HEK293 (cell line): ENCODE results near the gene CCDC77.

Experiments used
- CTCF ChIA-PET: fragments of 350-600 bp; formaldehyde crosslinking; extraction: SDS; loops from one replicate; lab custom pipeline; 2021; ENCODE audit warnings: antibody characterized with exemption; lab: Yijun Ruan, JAX
- POLR2A ChIA-PET: fragments of 300-600 bp; formaldehyde crosslinking; extraction: SDS; loops from one replicate; lab custom pipeline; 2020; ENCODE audit warnings: antibody characterized with exemption, inconsistent platforms; lab: Yijun Ruan, JAX
- H3K27ac ChIP-seq: fragments of 200-500 bp; sonication (Bioruptor generic); 2 replicates; pipeline ENCODE4 v1.5.1; 2014; ENCODE audit warnings: low read depth, low read length, control low read depth, inconsistent platforms; ENCODE audit errors: extremely low read depth
- H3K36me3 ChIP-seq, 2 experiments: fragments of 200-500 bp in 1 of 2; sonication (Bioruptor generic) in 1 of 2; 1 replicate in 1 of 2; 2 replicates in 1 of 2; pipeline ENCODE4 v1.5.1; 2014 to 2017; ENCODE audit warnings: inconsistent platforms in 2 of 2, low read length in 2 of 2; ENCODE audit not compliant: control insufficient read depth in 2 of 2, insufficient read depth in 1 of 2
- H3K4me1 ChIP-seq: fragments of 200-500 bp; sonication (Bioruptor generic); 2 replicates; pipeline ENCODE4 v1.5.1; 2014; ENCODE audit warnings: mild to moderate bottlenecking, low read length, inconsistent platforms; ENCODE audit not compliant: control insufficient read depth, insufficient read depth
- H3K4me3 ChIP-seq: 2 replicates; pipeline ENCODE4 v1.5.1; 2011; ENCODE audit warnings: low read depth, mild to moderate bottlenecking, control low read depth, low read length, moderate library complexity
- H3K9me3 ChIP-seq: fragments of 200-500 bp; sonication (Bioruptor generic); 2 replicates; pipeline ENCODE4 v1.5.1; 2014; ENCODE audit warnings: low read depth, low read length, inconsistent platforms; ENCODE audit not compliant: control insufficient read depth, insufficient read depth
- EGR2 ChIP-seq: fragments of 450-650 bp; formaldehyde crosslinking; IDR thresholded peaks from 2 replicates; pipeline ENCODE4 v1.5.1; 2016; ENCODE audit warnings: low read depth, missing biosample characterization, missing genetic modification characterization
- GLIS1 ChIP-seq: fragments of 450-650 bp; formaldehyde crosslinking; IDR thresholded peaks from 2 replicates; pipeline ENCODE4 v1.5.1; 2016; ENCODE audit warnings: missing biosample characterization, missing genetic modification characterization
- ZIC2 ChIP-seq: fragments of 450-650 bp; formaldehyde crosslinking; IDR thresholded peaks from 2 replicates; pipeline ENCODE4 v1.5.1; 2016; ENCODE audit warnings: missing biosample characterization, missing genetic modification characterization
- ZNF2 ChIP-seq: fragments of 450-650 bp; formaldehyde crosslinking; IDR thresholded peaks from 2 replicates; pipeline ENCODE4 v1.5.1; 2016; ENCODE audit warnings: missing biosample characterization, missing genetic modification characterization
- ZNF335 ChIP-seq: fragments of 450-650 bp; formaldehyde crosslinking; conservative IDR thresholded peaks from 2 replicates; pipeline ENCODE4 v1.5.1; 2016; ENCODE audit warnings: missing biosample characterization, missing genetic modification characterization
- ZNF37A ChIP-seq: fragments of 450-650 bp; IDR thresholded peaks from 2 replicates; pipeline ENCODE4 v1.5.1; 2018; ENCODE audit warnings: missing biosample characterization, missing genetic modification characterization
- ZNF391 ChIP-seq: fragments of 450-650 bp; formaldehyde crosslinking; IDR thresholded peaks from 2 replicates; pipeline ENCODE4 v1.5.1; 2016; ENCODE audit warnings: low read depth, missing biosample characterization, missing genetic modification characterization, borderline replicate concordance
- ZNF660 ChIP-seq: fragments of 450-650 bp; IDR thresholded peaks from 2 replicates; pipeline ENCODE4 v1.5.1; 2018; ENCODE audit warnings: missing biosample characterization, mild to moderate bottlenecking, missing genetic modification characterization
- ZNF670 ChIP-seq: fragments of 450-650 bp; formaldehyde crosslinking; IDR thresholded peaks from 2 replicates; pipeline ENCODE4 v1.5.1; 2016; ENCODE audit warnings: missing biosample characterization, missing genetic modification characterization, low read depth
- ZNF677 ChIP-seq: fragments of 450-650 bp; IDR thresholded peaks from 2 replicates; pipeline ENCODE4 v1.5.0; 2018; ENCODE audit warnings: missing biosample characterization, mild to moderate bottlenecking, missing genetic modification characterization, moderate library complexity
- ZSCAN16 ChIP-seq: fragments of 450-650 bp; formaldehyde crosslinking; IDR thresholded peaks from 2 replicates; pipeline ENCODE4 v1.5.1; 2016; ENCODE audit warnings: missing biosample characterization, missing genetic modification characterization
- TF ChIP-seq, protein P1 (sequence below): IDR thresholded peaks from 2 replicates; pipeline ENCODE4 v1.6.1; 2011; ENCODE audit warnings: mild to moderate bottlenecking, low read depth, low read length, borderline replicate concordance
- TF ChIP-seq, protein P2 (sequence below): fragments of 450-650 bp; formaldehyde crosslinking; IDR thresholded peaks from 2 replicates; pipeline ENCODE4 v1.5.1; 2017; ENCODE audit warnings: missing biosample characterization, missing genetic modification characterization
- TF ChIP-seq, protein P3 (sequence below): fragments of 450-650 bp; formaldehyde crosslinking; IDR thresholded peaks from 2 replicates; pipeline ENCODE4 v1.5.1; 2016; ENCODE audit warnings: missing biosample characterization, missing genetic modification characterization, borderline replicate concordance
- TF ChIP-seq, protein P4 (sequence below): fragments of 450-650 bp; formaldehyde crosslinking; IDR thresholded peaks from 2 replicates; pipeline ENCODE4 v1.5.1; 2017; ENCODE audit warnings: missing biosample characterization, missing genetic modification characterization
- TF ChIP-seq, protein P5 (sequence below): fragments of 450-650 bp; formaldehyde crosslinking; IDR thresholded peaks from 2 replicates; pipeline ENCODE4 v1.5.1; 2016; ENCODE audit warnings: missing biosample characterization, missing genetic modification characterization
- TF ChIP-seq, protein P6 (sequence below): fragments of 450-650 bp; formaldehyde crosslinking; optimal IDR thresholded peaks from 2 replicates; pipeline ENCODE3; 2016; ENCODE audit warnings: missing biosample characterization, mild to moderate bottlenecking, missing genetic modification characterization

The CCDC77 gene

DNA sequence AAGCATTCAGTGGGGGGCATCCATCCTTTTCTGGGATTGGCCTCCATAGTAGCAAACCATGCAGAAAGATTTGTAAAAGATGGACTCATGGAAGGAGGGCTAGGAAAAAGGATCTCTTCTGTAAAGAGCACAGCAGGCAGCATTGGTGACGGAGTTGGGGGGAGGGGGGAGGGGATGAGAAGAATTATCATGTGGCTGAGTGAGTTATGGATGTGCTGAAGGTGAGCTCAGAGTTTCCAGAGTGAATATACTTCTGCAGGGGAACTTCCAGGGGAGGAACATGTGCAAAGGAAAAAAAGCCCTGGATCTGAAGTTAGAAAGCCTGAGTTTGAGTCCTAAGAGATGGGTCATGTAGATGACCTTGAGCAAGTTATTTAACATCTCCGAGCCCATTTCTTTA is 54.4 kb downstream of the CCDC77 start:
- peak; percentile 41; the same call in 1 of the 2 replicates for TF ChIP-seq GLIS1
- no peak for TF ChIP-seq ZNF660 (tag by site-specific recombination)
- TF ChIP-seq ZIC2 (tag by site-specific recombination): peak; percentile 52
- no peak overlapping the region for H3K27ac ChIP-seq
- H3K4me1 ChIP-seq: peaks cover 3% of the 10 kb centered on the region; the same call in 1 of the 2 replicates
- no peaks in the 10 kb centered on the region for H3K9me3 ChIP-seq
- no peak overlapping the region for H3K4me3 ChIP-seq
- ChIA-PET POLR2A (interaction anchor here (0.9 kb wide), 1 partner anchor 54 kb away, joined by 5 read pairs; no protein-coding TSS in a partner anchor), CTCF (interaction anchor here (0.6 to 4.2 kb wide), 5 partner anchors 14 to 565 kb away, joined by 3 to 47 read pairs (median 5); no protein-coding TSS in a partner anchor)
- H3K36me3 ChIP-seq: no peaks in the 10 kb centered on the region

DNA sequence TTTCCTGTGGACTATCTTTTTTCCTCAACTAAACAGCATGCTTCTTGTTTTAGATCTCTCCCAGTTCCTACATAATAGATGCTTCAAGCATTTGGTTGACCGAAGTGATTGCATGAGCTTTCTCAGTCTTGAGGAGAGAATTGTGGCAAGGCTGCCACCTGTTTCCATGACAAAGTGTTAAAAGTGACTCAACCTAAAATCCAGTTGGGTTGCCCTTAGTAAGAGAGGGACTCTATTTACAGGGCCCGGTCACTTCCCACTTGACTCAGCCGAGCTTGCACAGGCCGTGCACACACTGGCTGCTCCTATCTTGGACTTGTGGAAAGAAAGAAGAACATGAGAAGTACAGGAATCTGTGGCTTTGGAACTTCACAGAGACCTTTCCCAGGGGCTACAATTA is 56.2 kb downstream of the CCDC77 start:
- Histone ChIP-seq H3K4me3 (no peak overlapping the region), H3K36me3 (no peaks in the 10 kb centered on the region), H3K9me3 (no peaks in the 10 kb centered on the region), H3K27ac (no peak overlapping the region), H3K4me1 (peaks cover 4% of the 10 kb centered on the region)
- ChIA-PET POLR2A (no interaction called here), CTCF (interaction anchor here (0.6 to 2.8 kb wide), 5 partner anchors 8 to 360 kb away, joined by 3 to 18 read pairs (median 3); no protein-coding TSS in a partner anchor)
- TF ChIP-seq ZNF37A (tag by site-specific recombination) (no peak), ZNF2 (tag by site-specific recombination) (no peak), ZNF677 (tag by site-specific recombination) (no peak), ZSCAN16 (tag by site-specific recombination) (no peak), ZNF391 (tag by site-specific recombination) (no peak), EGR2 (tag by site-specific recombination) (no peak), ZNF670 (tag by site-specific recombination) (no peak), ZNF335 (no peak)
- TF ChIP-seq, protein P1, sequence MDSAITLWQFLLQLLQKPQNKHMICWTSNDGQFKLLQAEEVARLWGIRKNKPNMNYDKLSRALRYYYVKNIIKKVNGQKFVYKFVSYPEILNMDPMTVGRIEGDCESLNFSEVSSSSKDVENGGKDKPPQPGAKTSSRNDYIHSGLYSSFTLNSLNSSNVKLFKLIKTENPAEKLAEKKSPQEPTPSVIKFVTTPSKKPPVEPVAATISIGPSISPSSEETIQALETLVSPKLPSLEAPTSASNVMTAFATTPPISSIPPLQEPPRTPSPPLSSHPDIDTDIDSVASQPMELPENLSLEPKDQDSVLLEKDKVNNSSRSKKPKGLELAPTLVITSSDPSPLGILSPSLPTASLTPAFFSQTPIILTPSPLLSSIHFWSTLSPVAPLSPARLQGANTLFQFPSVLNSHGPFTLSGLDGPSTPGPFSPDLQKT: no peak
- TF ChIP-seq, protein P2, sequence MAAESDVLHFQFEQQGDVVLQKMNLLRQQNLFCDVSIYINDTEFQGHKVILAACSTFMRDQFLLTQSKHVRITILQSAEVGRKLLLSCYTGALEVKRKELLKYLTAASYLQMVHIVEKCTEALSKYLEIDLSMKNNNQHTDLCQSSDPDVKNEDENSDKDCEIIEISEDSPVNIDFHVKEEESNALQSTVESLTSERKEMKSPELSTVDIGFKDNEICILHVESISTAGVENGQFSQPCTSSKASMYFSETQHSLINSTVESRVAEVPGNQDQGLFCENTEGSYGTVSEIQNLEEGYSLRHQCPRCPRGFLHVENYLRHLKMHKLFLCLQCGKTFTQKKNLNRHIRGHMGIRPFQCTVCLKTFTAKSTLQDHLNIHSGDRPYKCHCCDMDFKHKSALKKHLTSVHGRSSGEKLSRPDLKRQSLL: no peak
- TF ChIP-seq, protein P3, sequence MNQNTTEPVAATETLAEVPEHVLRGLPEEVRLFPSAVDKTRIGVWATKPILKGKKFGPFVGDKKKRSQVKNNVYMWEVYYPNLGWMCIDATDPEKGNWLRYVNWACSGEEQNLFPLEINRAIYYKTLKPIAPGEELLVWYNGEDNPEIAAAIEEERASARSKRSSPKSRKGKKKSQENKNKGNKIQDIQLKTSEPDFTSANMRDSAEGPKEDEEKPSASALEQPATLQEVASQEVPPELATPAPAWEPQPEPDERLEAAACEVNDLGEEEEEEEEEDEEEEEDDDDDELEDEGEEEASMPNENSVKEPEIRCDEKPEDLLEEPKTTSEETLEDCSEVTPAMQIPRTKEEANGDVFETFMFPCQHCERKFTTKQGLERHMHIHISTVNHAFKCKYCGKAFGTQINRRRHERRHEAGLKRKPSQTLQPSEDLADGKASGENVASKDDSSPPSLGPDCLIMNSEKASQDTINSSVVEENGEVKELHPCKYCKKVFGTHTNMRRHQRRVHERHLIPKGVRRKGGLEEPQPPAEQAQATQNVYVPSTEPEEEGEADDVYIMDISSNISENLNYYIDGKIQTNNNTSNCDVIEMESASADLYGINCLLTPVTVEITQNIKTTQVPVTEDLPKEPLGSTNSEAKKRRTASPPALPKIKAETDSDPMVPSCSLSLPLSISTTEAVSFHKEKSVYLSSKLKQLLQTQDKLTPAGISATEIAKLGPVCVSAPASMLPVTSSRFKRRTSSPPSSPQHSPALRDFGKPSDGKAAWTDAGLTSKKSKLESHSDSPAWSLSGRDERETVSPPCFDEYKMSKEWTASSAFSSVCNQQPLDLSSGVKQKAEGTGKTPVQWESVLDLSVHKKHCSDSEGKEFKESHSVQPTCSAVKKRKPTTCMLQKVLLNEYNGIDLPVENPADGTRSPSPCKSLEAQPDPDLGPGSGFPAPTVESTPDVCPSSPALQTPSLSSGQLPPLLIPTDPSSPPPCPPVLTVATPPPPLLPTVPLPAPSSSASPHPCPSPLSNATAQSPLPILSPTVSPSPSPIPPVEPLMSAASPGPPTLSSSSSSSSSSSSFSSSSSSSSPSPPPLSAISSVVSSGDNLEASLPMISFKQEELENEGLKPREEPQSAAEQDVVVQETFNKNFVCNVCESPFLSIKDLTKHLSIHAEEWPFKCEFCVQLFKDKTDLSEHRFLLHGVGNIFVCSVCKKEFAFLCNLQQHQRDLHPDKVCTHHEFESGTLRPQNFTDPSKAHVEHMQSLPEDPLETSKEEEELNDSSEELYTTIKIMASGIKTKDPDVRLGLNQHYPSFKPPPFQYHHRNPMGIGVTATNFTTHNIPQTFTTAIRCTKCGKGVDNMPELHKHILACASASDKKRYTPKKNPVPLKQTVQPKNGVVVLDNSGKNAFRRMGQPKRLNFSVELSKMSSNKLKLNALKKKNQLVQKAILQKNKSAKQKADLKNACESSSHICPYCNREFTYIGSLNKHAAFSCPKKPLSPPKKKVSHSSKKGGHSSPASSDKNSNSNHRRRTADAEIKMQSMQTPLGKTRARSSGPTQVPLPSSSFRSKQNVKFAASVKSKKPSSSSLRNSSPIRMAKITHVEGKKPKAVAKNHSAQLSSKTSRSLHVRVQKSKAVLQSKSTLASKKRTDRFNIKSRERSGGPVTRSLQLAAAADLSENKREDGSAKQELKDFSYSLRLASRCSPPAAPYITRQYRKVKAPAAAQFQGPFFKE: no peak
- TF ChIP-seq, protein P4, sequence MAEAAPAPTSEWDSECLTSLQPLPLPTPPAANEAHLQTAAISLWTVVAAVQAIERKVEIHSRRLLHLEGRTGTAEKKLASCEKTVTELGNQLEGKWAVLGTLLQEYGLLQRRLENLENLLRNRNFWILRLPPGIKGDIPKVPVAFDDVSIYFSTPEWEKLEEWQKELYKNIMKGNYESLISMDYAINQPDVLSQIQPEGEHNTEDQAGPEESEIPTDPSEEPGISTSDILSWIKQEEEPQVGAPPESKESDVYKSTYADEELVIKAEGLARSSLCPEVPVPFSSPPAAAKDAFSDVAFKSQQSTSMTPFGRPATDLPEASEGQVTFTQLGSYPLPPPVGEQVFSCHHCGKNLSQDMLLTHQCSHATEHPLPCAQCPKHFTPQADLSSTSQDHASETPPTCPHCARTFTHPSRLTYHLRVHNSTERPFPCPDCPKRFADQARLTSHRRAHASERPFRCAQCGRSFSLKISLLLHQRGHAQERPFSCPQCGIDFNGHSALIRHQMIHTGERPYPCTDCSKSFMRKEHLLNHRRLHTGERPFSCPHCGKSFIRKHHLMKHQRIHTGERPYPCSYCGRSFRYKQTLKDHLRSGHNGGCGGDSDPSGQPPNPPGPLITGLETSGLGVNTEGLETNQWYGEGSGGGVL (tag by site-specific recombination): no peak
- TF ChIP-seq, protein P5, sequence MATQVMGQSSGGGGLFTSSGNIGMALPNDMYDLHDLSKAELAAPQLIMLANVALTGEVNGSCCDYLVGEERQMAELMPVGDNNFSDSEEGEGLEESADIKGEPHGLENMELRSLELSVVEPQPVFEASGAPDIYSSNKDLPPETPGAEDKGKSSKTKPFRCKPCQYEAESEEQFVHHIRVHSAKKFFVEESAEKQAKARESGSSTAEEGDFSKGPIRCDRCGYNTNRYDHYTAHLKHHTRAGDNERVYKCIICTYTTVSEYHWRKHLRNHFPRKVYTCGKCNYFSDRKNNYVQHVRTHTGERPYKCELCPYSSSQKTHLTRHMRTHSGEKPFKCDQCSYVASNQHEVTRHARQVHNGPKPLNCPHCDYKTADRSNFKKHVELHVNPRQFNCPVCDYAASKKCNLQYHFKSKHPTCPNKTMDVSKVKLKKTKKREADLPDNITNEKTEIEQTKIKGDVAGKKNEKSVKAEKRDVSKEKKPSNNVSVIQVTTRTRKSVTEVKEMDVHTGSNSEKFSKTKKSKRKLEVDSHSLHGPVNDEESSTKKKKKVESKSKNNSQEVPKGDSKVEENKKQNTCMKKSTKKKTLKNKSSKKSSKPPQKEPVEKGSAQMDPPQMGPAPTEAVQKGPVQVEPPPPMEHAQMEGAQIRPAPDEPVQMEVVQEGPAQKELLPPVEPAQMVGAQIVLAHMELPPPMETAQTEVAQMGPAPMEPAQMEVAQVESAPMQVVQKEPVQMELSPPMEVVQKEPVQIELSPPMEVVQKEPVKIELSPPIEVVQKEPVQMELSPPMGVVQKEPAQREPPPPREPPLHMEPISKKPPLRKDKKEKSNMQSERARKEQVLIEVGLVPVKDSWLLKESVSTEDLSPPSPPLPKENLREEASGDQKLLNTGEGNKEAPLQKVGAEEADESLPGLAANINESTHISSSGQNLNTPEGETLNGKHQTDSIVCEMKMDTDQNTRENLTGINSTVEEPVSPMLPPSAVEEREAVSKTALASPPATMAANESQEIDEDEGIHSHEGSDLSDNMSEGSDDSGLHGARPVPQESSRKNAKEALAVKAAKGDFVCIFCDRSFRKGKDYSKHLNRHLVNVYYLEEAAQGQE (tag by site-specific recombination): no peak
- TF ChIP-seq, protein P6, sequence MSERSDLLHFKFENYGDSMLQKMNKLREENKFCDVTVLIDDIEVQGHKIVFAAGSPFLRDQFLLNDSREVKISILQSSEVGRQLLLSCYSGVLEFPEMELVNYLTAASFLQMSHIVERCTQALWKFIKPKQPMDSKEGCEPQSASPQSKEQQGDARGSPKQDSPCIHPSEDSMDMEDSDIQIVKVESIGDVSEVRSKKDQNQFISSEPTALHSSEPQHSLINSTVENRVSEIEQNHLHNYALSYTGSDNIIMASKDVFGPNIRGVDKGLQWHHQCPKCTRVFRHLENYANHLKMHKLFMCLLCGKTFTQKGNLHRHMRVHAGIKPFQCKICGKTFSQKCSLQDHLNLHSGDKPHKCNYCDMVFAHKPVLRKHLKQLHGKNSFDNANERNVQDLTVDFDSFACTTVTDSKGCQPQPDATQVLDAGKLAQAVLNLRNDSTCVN (tag by site-specific recombination): no peak
